ENCODE data around the gene HES1. TPM values are rescaled to one million over a fixed set of nuclear protein-coding genes. Genes with fewer than 3 reads are reported as not detected.
A peak's percentile ranks its signal among the peaks of the same experiment; 100 is the strongest.

HES1 gene
- total and polyA plus RNA-seq, 8 donors, result 4.7 to 101 (median 42.2) TPM

GRCh38 chr3:194134231-194134756 is 1.7 kb upstream of the HES1 start:
- H3K36me3 ChIP-seq, result no peaks in the 10 kb centered on the region
- H3K9me3 ChIP-seq, result no peaks in the 10 kb centered on the region
- 0 to 2% (median 0%) methylated on average over 15 to 71 of the region's 71 CpGs for WGBS, 5 donors
- peak overlapping the region; percentile 98 to 99 (median 98) for H3K27ac ChIP-seq
- peaks cover 0 to 19% (median 0%) of the 10 kb centered on the region in 3 donors for H3K27me3 ChIP-seq
- peak in 1 of 3 donors; percentile 45 for TF ChIP-seq POLR2AphosphoS5 (IDR thresholded peaks at IDR 0.05)
- TF ChIP-seq, protein P1, sequence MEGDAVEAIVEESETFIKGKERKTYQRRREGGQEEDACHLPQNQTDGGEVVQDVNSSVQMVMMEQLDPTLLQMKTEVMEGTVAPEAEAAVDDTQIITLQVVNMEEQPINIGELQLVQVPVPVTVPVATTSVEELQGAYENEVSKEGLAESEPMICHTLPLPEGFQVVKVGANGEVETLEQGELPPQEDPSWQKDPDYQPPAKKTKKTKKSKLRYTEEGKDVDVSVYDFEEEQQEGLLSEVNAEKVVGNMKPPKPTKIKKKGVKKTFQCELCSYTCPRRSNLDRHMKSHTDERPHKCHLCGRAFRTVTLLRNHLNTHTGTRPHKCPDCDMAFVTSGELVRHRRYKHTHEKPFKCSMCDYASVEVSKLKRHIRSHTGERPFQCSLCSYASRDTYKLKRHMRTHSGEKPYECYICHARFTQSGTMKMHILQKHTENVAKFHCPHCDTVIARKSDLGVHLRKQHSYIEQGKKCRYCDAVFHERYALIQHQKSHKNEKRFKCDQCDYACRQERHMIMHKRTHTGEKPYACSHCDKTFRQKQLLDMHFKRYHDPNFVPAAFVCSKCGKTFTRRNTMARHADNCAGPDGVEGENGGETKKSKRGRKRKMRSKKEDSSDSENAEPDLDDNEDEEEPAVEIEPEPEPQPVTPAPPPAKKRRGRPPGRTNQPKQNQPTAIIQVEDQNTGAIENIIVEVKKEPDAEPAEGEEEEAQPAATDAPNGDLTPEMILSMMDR (IDR thresholded peaks at IDR 0.05), result no peak
- peak overlapping the region; percentile 62 to 69 (median 66) for H3K4me3 ChIP-seq
- intact Hi-C loops (cut with DNase I; ENCODE audit: low total_unique reads), result loop anchor here (5.0 kb wide), 1 partner anchor 137 kb away; no protein-coding TSS in a partner anchor
- H3K4me1 ChIP-seq, result peaks cover 47 to 83% (median 79%) of the 10 kb centered on the region in 4 donors
- DNase-seq, result peak in 1 of 2 donors; percentile 68

DNA sequence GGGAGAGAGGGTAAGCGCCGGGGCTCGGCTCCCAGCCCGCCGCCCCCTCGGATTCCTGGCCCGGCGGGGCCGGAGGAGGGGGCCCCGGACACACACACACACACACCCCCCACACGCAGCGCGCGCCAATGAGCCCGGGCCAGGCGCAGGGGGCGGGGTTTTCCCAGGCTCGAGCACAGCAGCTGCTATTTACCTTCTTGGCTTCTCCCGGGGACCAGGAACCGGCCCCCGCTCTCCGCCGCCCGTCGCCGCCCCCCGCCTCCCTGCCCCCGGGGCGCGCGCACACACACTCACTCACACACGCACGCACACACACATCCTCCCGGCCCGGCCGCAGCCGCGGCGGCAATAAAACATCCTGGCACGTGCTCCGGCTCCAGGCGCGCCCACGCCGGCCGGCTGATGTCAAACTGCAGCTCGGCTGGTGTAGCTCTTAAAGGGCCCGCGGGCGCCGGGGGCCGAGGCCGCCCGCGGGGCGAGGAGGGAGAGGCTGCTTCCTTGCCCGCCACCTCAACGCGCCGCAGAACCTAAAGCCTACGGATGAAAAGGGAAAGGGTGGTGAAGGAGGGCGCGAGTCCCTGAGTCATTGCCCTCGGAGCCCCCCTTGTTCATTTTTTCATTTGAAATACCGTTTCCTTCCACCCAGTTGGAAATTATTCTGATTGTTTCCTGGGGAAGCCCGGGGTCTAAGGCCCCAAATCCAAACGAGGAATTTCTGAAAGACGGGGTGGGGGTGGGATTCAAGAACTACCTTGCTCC is 1.0 kb upstream of the HES1 start:
- intact Hi-C loops (cut with DNase I; ENCODE audit: low total_unique reads), result loop anchor here (5.0 kb wide), 2 partner anchors 138 to 348 kb away; no protein-coding TSS in a partner anchor
- Histone ChIP-seq H3K27me3 (peaks cover 0 to 24% (median 0%) of the 10 kb centered on the region in 3 donors), H3K27ac (peak overlapping the region; percentile 98 to 99 (median 98)), H3K36me3 (no peaks in the 10 kb centered on the region), H3K4me3 (peak overlapping the region; percentile 62 to 69 (median 66)), H3K9me3 (no peaks in the 10 kb centered on the region), H3K4me1 (peaks cover 45 to 83% (median 78%) of the 10 kb centered on the region in 4 donors)
- WGBS, 5 donors, result 0 to 1% (median 0%) methylated on average over 42 to 68 of the region's 68 CpGs
- TF ChIP-seq POLR2A (IDR thresholded peaks at IDR 0.05) (peak in 2 of 4 donors; percentile 33 to 48), POLR2AphosphoS5 (IDR thresholded peaks at IDR 0.05) (peak; percentile 83 to 93 (median 87)), EP300 (IDR thresholded peaks at IDR 0.05) (peak; percentile 40)
- TF ChIP-seq, protein P1 (IDR thresholded peaks at IDR 0.05), result no peak
- DNase-seq, result peak; percentile 93 to 99

DNA sequence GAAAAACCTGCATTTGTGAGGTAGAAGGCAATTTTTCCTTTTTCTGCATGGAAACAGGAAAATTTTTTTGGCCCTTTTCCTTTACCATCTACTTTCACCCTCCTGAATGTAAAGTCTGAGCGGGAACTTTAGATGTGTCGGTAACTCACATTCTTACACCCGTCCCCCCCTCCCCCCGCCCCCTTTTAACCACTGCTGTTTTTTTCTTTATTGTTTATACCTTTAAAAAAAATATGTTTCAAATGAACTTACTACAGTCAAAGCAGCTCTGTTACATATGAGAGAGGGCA is 487 bp upstream of the HES1 start:
- peak overlapping the region; percentile 98 to 99 (median 98) for H3K27ac ChIP-seq
- H3K4me1 ChIP-seq, result peaks cover 41 to 83% (median 78%) of the 10 kb centered on the region in 4 donors
- H3K36me3 ChIP-seq, result no peaks in the 10 kb centered on the region
- TF ChIP-seq, protein P1 (IDR thresholded peaks at IDR 0.05), result no peak
- no peak for TF ChIP-seq POLR2A (IDR thresholded peaks at IDR 0.05)
- TF ChIP-seq EP300 (IDR thresholded peaks at IDR 0.05), result no peak
- no peak for TF ChIP-seq POLR2AphosphoS5 (IDR thresholded peaks at IDR 0.05)
- DNase-seq, result no peak
- WGBS, 5 donors, result 1 to 6% (median 1%) methylated on average over 4 of the region's 4 CpGs
- H3K9me3 ChIP-seq, result no peaks in the 10 kb centered on the region
- peak overlapping the region; percentile 62 to 69 (median 66) for H3K4me3 ChIP-seq
- H3K27me3 ChIP-seq, result peaks cover 0 to 24% (median 0%) of the 10 kb centered on the region in 3 donors
- intact Hi-C loops (cut with DNase I; ENCODE audit: low total_unique reads), result loop anchor here (5.0 kb wide), 1 partner anchor 348 kb away; no protein-coding TSS in a partner anchor

DNA sequence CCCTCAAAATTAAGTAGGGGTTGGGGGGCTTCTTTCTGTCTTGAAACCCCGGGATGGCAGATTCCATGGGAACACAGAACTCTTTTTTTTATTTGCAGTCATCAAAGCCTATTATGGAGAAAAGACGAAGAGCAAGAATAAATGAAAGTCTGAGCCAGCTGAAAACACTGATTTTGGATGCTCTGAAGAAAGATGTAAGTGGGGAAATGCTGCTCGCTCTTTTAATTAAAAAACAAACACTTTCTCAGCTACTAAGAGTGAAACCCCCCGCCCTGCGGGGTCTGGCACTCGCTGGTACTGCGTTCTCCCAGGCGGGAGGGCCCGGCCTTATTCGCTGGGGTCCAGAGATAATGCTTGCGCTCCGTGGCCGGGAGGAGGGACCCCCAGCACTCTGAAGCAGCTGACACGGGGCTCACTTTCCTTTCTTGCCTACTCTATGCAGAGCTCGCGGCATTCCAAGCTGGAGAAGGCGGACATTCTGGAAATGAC is 615 bp downstream of the HES1 start:
- intact Hi-C loops (cut with DNase I; ENCODE audit: low total_unique reads), result loop anchor here (5.0 kb wide), 1 partner anchor 349 kb away; no protein-coding TSS in a partner anchor
- Histone ChIP-seq H3K4me3 (peak overlapping the region; percentile 62 to 72 (median 69)), H3K27ac (peak overlapping the region; percentile 90 to 99 (median 98)), H3K9me3 (no peaks in the 10 kb centered on the region), H3K4me1 (peaks cover 35 to 78% (median 73%) of the 10 kb centered on the region in 4 donors), H3K27me3 (peaks cover 0 to 29% (median 0%) of the 10 kb centered on the region in 3 donors), H3K36me3 (no peaks in the 10 kb centered on the region)
- no peak for DNase-seq
- 0 to 2% (median 1%) methylated on average over 17 of the region's 17 CpGs for WGBS, 5 donors
- TF ChIP-seq POLR2A (IDR thresholded peaks at IDR 0.05), result no peak
- TF ChIP-seq, protein P1 (IDR thresholded peaks at IDR 0.05), result no peak
- TF ChIP-seq EP300 (IDR thresholded peaks at IDR 0.05), result no peak
- no peak for TF ChIP-seq POLR2AphosphoS5 (IDR thresholded peaks at IDR 0.05)
